RPMI7951 (cell line): ENCODE data around the gene G6PC1. TPM values are rescaled to one million over a fixed set of nuclear protein-coding genes. Genes with fewer than 3 reads are reported as not detected.
A peak's percentile ranks its signal among the peaks of the same experiment; 100 is the strongest.
"Not testable (repeated sequence)": the region's sequence is repeated elsewhere in the genome, so short reads cannot be mapped to it uniquely, and the experiment has no call there.

Experiments used
- DNase-seq: peaks from one replicate; pipeline ENCODE4 v3.0.0-alpha.2; 2012; ENCODE audit warnings: low read depth
- total RNA-seq: library from RNA; depleted of rRNA; stranded (reverse); fragments of >200 nt; shearing (Covaris generic); gene quantifications from 2 replicates; pipeline ENCODE4 v1.2.3, GENCODE V29; 2014

G6PC1 gene
- total RNA-seq, 1 experiment from 2014 or later = not detected

DNA sequence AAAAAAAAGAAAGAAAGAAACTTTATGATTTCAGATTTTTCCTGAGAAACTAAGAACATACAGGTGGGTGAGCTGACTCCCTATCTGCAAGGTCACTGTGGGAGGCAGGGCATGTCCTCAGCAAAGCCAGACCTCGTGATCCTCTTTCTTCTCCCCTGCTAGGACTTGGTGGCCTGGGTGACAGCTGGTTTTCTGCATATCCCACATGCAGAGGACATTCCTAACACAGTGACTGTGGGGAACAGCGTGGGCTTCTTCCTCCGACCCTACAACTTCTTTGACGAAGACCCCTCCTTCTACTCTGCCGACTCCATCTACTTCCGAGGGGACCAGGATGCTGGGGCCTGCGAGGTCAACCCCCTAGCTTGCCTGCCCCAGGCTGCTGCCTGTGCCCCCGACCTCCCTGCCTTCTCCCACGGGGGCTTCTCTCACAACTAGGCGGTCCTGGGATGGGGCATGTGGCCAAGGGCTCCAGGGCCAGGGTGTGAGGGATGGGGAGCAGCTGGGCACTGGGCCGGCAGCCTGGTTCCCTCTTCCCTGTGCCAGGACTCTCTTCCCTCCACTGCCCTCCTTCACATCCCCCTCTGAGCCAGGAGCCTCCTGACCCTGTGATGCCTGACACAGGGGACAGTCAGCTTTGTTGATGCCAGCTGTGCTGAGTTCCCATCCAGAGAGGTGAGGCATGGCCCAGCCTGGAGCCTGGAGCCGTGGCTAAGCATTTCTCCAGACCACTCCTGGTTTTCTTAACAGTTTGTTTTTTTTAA, 26.5 kb upstream of the G6PC1 start:
- DNase-seq = not testable (repeated sequence)

DNA sequence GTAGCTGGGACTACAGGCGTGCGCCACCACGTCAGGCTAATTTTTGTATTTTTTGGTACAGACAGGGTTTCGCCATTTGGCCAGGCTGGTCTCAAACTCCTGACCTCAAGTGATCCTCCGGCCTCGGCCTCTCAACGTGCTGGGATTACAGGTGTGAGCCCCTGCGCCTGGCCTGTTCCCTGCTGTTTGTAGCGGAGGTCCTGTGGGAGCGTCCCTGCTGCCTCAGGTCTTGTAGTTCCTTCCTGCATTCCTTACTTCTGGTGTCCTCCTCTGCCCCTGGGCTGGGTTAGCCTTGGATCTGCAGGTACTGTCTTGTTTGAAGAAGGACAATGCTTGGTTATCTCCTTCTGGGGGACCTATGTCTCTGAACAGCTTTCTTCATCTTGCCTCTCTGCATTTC, 23.6 kb upstream of the G6PC1 start:
- no peak for DNase-seq

GRCh38 chr17:42878123-42878880, 22.3 kb upstream of the G6PC1 start:
- no peak for DNase-seq

- DNase-seq = no peak
These were observed 21.5 kb upstream of the G6PC1 start for GRCh38 chr17:42878924-42879595.

- no peak for DNase-seq
These were observed 21.0 kb upstream of the G6PC1 start for GRCh38 chr17:42879596-42879985.

DNA sequence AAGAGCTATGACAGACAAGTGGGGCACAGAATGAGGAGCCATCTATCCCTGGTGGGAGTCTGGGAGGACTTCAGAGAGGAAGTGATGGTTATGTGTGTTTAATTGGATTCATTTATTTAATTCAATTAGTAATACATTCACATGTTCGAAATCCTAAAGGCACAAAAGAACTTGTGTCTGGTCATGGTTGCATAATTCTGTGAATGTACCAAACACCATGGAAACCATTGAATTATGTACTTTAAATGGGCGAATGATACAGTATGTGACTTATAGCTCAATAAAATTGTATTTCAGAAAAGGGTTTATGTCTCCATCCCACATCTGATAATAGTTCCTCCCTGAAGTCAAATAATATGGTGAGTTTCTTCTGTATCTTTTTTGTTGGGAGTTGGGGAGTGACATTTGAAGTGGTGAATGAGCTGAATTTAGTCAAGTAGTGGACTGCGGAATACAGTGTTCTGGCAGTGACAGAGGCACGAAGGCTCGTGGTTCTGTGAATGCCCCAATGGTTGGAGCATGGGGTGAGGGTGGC, 19.8 kb upstream of the G6PC1 start:
- no peak for DNase-seq

- DNase-seq = not testable (repeated sequence)
These were observed 18.9 kb upstream of the G6PC1 start for GRCh38 chr17:42881706-42882105.

- DNase-seq = no peak
These were observed 18.4 kb upstream of the G6PC1 start for GRCh38 chr17:42882166-42882565.

- DNase-seq = no peak
These were observed 16.6 kb upstream of the G6PC1 start for GRCh38 chr17:42883802-42884558.

GRCh38 chr17:42885806-42886205, 14.8 kb upstream of the G6PC1 start:
- DNase-seq = not testable (repeated sequence)

GRCh38 chr17:42886283-42887176, 14.1 kb upstream of the G6PC1 start:
- DNase-seq = no peak

DNA sequence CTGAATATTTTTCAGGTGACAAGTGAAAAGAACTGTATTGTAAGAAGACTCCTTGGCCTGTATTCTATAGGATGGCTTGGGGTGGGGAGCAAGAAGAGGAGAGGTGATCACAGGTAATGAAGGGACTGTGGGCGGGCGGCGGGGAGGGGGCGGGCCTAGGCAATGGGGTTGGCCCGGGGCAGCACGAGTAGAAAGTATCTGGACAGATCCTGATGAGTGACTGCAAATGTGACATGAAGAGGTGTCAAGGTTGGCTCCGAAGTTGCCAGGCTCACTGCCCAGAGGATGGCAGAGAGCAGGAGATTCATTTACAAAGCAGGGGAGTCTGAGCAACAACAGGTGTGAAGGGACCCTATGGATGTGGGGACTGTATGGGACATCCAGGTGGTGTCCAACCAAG, 10.8 kb upstream of the G6PC1 start:
- DNase-seq = no peak

GRCh38 chr17:42891539-42892152, 9.0 kb upstream of the G6PC1 start:
- no peak for DNase-seq

DNA sequence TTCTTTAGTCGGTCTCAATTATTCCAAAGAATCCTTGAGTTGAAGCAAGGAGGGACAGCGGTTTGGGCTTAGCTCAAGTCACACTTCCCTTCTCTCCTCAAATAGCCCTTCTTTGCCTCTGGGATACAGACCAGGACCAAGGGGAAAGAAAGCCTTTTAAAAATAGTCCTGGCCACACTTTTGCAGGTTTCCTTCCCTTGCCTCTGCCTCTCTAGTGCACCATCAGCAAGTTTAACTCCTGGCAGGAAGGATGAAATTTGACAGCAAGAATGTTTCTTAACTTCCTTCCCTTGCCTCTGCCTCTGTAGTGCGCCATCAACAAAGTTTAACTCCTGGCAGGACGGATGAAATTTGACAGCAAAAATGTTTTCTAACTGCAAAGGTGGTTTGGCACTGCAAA, 7.2 kb upstream of the G6PC1 start:
- DNase-seq = no peak

DNA sequence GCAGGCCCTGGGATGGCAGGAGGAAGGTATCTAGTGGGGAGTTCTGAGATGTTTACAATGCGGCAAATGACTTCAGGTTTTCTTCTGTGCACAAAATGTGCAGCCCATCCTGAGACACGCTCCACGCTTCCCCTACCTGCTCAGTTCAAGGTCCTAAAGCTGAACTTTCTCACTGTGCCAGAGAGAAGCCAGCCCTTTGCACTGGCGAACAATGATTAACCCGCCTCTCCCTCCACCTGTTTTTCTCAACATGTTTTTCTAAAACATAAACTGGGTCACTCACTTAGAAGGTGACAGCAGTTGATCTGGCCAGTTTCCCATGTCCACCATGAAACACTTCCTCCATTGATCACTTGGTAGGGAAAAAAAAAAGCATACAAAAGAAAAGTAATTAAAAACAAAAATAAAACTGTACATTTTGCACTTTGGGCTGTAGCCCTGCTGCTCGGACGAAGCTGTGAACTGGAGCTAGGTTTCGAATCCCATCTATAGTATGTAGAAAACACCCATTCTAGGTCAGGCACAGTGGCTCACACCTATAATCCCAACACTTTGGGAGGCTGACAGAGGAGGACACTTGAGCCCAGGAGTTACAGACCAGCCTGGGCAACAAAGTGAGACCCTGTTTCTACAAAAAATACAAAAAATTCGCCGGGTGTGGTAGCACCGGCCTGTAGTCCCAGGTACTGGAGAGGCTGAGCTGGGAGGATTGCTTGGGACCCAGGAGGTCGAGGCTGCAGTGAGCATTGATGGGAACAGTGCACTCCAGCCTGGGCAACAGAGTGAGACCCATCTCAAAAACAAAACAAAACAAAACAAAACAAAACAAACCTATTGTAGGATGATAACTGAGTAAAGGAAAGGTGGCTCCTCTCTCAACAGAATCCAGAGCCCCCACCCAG, 6.1 kb upstream of the G6PC1 start:
- no peak for DNase-seq

DNA sequence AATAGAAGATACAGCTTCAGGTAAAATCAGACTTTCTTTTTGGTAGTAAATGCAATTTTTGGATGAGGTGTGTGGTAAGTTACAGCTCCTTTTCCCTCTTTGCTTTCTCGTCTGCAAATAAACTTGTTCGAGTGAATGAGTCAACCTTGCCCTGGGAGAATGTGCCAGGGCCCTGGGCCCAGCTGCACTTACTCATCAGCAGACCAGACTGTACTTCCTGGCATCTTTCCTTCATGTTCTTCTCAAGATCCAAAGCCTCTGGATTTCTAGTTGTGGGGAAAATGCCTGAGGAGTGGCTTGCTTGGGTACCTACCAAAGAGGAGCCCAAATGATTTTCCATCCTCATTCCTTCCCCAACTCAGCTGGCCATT, 5.4 kb upstream of the G6PC1 start:
- DNase-seq = peak; percentile 86

DNA sequence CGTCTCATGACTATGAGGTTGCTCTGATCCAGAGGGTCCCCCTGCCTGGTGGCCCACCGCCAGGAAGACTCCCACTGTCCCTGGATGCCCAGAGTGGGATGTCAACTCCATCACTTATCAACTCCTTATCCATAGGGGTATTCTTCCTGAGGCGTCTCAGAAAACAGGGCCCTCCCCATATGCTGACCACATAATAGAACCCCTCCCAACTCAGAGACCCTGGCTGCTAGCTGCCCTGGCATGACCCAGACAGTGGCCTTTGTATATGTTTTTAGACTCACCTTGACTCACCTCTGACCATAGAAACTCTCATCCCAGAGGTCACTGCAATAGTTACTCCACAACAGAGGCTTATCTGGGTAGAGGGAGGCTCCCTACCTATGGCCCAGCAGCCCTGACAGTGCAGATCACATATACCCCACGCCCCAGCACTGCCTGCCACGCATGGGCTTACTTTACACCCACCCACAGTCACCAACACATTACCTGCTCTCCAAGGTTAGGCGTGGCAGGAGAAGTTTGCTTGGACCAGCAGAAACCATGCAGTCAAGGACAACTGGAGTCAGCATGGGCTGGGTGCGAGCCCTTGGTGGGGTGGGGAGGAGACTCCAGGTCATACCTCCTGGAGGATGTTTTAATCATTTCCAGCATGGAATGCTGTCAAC, 2.3 kb upstream of the G6PC1 start:
- no peak for DNase-seq

GRCh38 chr17:42899981-42900380, 618 bp upstream of the G6PC1 start:
- not testable (repeated sequence) for DNase-seq
